ENCODE measurements around the gene SPAG8. TPM values are rescaled to one million over a fixed set of nuclear protein-coding genes. Genes with fewer than 3 reads are reported as not detected.

SPAG8 gene
- total and polyA plus RNA-seq, 2 donors (not counting 1 experiment from before 2014, with no cell fraction given): 2.0 to 5.4 TPM

- CTCF ChIA-PET: interaction anchor here (1.3 to 2.6 kb wide), 3 partner anchors 8 to 62 kb away, joined by 3 to 10 read pairs (median 9); partner anchors contain the start of gene SPAG8
- no peak overlapping the region for H3K4me3 Mint-ChIP-seq
These were observed 8.0 kb upstream of the SPAG8 start for GRCh38 chr9:35820076-35820475.

DNA sequence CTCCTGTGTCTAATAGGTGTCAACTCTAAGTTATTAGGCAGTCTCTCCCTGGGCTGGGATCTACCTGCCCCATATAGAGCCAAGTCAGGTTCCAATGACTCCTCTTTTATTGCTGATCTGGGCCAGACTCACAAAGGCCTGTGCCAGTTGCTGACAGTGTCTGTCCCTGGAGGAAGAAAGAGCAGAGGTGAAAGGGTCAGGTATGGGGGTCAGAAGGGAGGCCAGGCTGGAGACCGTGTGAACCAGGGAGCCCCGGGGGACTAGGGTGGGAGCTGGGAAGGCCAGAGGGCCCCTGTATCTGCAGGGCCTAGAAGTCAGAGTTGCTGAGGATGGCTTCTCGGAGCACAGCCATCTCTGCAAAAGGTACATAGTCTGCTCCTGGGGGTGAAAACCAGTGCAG lies 6.3 kb upstream of the SPAG8 start:
- peaks cover 10 to 12% of the 10 kb centered on the region in 2 donors for H3K4me1 ChIP-seq (ENCODE audit: control insufficient read depth in 2 of 2, insufficient read depth in 2 of 2, low read length in 2 of 2)
- H3K27ac Mint-ChIP-seq: no peak overlapping the region
- H3K27me3 ChIP-seq (replicated peaks in 1 of 4; ENCODE audit: control extremely low read depth in 1 of 4, control insufficient read depth in 3 of 4, insufficient read depth in 4 of 4, low read length in 3 of 4): no peaks in the 10 kb centered on the region
- POLR2A ChIA-PET: no interaction called here
- DNase-seq (no peak), ATAC-seq (ENCODE audit: low read depth) (no peak)
- H3K9me3 Mint-ChIP-seq (ENCODE audit: insufficient read depth): no peaks in the 10 kb centered on the region
- no peaks in the 10 kb centered on the region for H3K27me3 Mint-ChIP-seq
- H4K20me1 ChIP-seq (ENCODE audit: control insufficient read depth, insufficient read depth, low read length, poor library complexity, severe bottlenecking): no peaks in the 10 kb centered on the region
- H3K4me3 ChIP-seq (ENCODE audit: control extremely low read depth in 1 of 5, extremely low read depth in 1 of 5, insufficient read depth in 1 of 5, low read depth in 2 of 5, low read length in 4 of 5): no peak overlapping the region
- no peaks in the 10 kb centered on the region for H3K79me2 ChIP-seq (ENCODE audit: control insufficient read depth, insufficient read depth, low read length)
- H3K27ac ChIP-seq (ENCODE audit: low read length in 2 of 2): no peak overlapping the region
- H3K4me2 ChIP-seq (replicated peaks; ENCODE audit: low read depth, low read length, poor library complexity, severe bottlenecking): no peak overlapping the region
- 87% methylated on average over 3 of the region's 3 CpGs for WGBS (ENCODE audit: insufficient coverage)
- H3K9ac ChIP-seq (ENCODE audit: low read length): no peak overlapping the region
- intact Hi-C loops (cut with micrococcal nuclease): no loop called here
- H3K4me1 Mint-ChIP-seq: peaks cover 11% of the 10 kb centered on the region
- H3K9me3 ChIP-seq (ENCODE audit: control extremely low read depth in 1 of 3, control insufficient read depth in 2 of 3, insufficient read depth in 1 of 3, low read length in 2 of 3): no peaks in the 10 kb centered on the region
- CTCF ChIA-PET: no interaction called here
- H3K4me3 Mint-ChIP-seq: no peak overlapping the region
- no peak overlapping the region for H2AFZ ChIP-seq (ENCODE audit: insufficient read depth, low read depth, low read length, poor library complexity, severe bottlenecking)
- no peak for TF ChIP-seq EZH2 (IDR thresholded peaks at IDR 0.05; ENCODE audit: borderline replicate concordance, insufficient read depth, low read depth, low read length, poor library complexity, severe bottlenecking)
- TF ChIP-seq, protein P1, sequence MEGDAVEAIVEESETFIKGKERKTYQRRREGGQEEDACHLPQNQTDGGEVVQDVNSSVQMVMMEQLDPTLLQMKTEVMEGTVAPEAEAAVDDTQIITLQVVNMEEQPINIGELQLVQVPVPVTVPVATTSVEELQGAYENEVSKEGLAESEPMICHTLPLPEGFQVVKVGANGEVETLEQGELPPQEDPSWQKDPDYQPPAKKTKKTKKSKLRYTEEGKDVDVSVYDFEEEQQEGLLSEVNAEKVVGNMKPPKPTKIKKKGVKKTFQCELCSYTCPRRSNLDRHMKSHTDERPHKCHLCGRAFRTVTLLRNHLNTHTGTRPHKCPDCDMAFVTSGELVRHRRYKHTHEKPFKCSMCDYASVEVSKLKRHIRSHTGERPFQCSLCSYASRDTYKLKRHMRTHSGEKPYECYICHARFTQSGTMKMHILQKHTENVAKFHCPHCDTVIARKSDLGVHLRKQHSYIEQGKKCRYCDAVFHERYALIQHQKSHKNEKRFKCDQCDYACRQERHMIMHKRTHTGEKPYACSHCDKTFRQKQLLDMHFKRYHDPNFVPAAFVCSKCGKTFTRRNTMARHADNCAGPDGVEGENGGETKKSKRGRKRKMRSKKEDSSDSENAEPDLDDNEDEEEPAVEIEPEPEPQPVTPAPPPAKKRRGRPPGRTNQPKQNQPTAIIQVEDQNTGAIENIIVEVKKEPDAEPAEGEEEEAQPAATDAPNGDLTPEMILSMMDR (IDR thresholded peaks at IDR 0.05): no peak
- no peaks in the 10 kb centered on the region for H3K36me3 ChIP-seq (replicated peaks in 1 of 2; ENCODE audit: control extremely low read depth in 1 of 2, control insufficient read depth in 1 of 2, extremely low read depth in 1 of 2, insufficient read depth in 2 of 2, low read length in 1 of 2)

More at GRCh38 chr9:35820076-35820475, 8.0 kb upstream of the SPAG8 start:
- ATAC-seq (ENCODE audit: low read depth) (no peak), DNase-seq (no peak)
- H3K9me3 Mint-ChIP-seq (ENCODE audit: insufficient read depth): no peaks in the 10 kb centered on the region
- POLR2A ChIA-PET: no interaction called here
- H3K4me1 Mint-ChIP-seq: peaks cover 4% of the 10 kb centered on the region
- no peaks in the 10 kb centered on the region for H3K27me3 ChIP-seq (replicated peaks in 1 of 4; ENCODE audit: control extremely low read depth in 1 of 4, control insufficient read depth in 3 of 4, insufficient read depth in 4 of 4, low read length in 3 of 4)
- no peaks in the 10 kb centered on the region for H3K27me3 Mint-ChIP-seq
- TF ChIP-seq, protein P1 (IDR thresholded peaks at IDR 0.05): no peak
- TF ChIP-seq EZH2 (IDR thresholded peaks at IDR 0.05; ENCODE audit: borderline replicate concordance, insufficient read depth, low read depth, low read length, poor library complexity, severe bottlenecking): no peak
- H3K9ac ChIP-seq (ENCODE audit: low read length): no peak overlapping the region
- H3K4me3 ChIP-seq (ENCODE audit: control extremely low read depth in 1 of 5, extremely low read depth in 1 of 5, insufficient read depth in 1 of 5, low read depth in 2 of 5, low read length in 4 of 5): no peak overlapping the region
- H3K4me1 ChIP-seq (ENCODE audit: control insufficient read depth in 2 of 2, insufficient read depth in 2 of 2, low read length in 2 of 2): no peaks in the 10 kb centered on the region
- H3K27ac Mint-ChIP-seq: no peak overlapping the region
- H2AFZ ChIP-seq (ENCODE audit: insufficient read depth, low read depth, low read length, poor library complexity, severe bottlenecking): no peak overlapping the region
- no peaks in the 10 kb centered on the region for H3K79me2 ChIP-seq (ENCODE audit: control insufficient read depth, insufficient read depth, low read length)
- H3K36me3 ChIP-seq (replicated peaks in 1 of 2; ENCODE audit: control extremely low read depth in 1 of 2, control insufficient read depth in 1 of 2, extremely low read depth in 1 of 2, insufficient read depth in 2 of 2, low read length in 1 of 2): no peaks in the 10 kb centered on the region
- intact Hi-C loops (cut with micrococcal nuclease): no loop called here
- no peak overlapping the region for H3K27ac ChIP-seq (ENCODE audit: low read length in 2 of 2)
- H4K20me1 ChIP-seq (ENCODE audit: control insufficient read depth, insufficient read depth, low read length, poor library complexity, severe bottlenecking): no peaks in the 10 kb centered on the region
- no peaks in the 10 kb centered on the region for H3K9me3 ChIP-seq (ENCODE audit: control extremely low read depth in 1 of 3, control insufficient read depth in 2 of 3, insufficient read depth in 1 of 3, low read length in 2 of 3)
- no peak overlapping the region for H3K4me2 ChIP-seq (replicated peaks; ENCODE audit: low read depth, low read length, poor library complexity, severe bottlenecking)

Measured in B cell (primary cell).